NAMALWA (cell line): ENCODE results near the gene AFAP1L1.
A peak's percentile ranks its signal among the peaks of the same experiment; 100 is the strongest.
"Not testable (repeated sequence)": the region's sequence is repeated elsewhere in the genome, so short reads cannot be mapped to it uniquely, and the experiment has no call there.

ENCODE experiments used
- DNase-seq: peaks from one replicate; pipeline ENCODE4 v3.0.0-alpha.2; 2015; ENCODE audit warnings: low spot score

AFAP1L1 gene

GRCh38 chr5:149374303-149374702, 102.6 kb downstream of the AFAP1L1 start:
- DNase-seq = no peak

- DNase-seq = no peak
Measured at GRCh38 chr5:149374801-149375200, 103.1 kb downstream of the AFAP1L1 start.

- no peak for DNase-seq
Measured at GRCh38 chr5:149375434-149375833, 103.8 kb downstream of the AFAP1L1 start.

GRCh38 chr5:149376104-149376503, 104.4 kb downstream of the AFAP1L1 start:
- no peak for DNase-seq

GRCh38 chr5:149376711-149377447, 105.2 kb downstream of the AFAP1L1 start:
- no peak for DNase-seq

- DNase-seq = no peak
Measured at GRCh38 chr5:149378241-149378820, 106.7 kb downstream of the AFAP1L1 start.

GRCh38 chr5:149379177-149379761, 107.6 kb downstream of the AFAP1L1 start, which contains the start of gene IL17B:
Gene IL17B, minus strand, starts transcription at chr5:149379292. Its CDS starts 67 bp downstream, at chr5:149379225.
- DNase-seq = no peak

- no peak for DNase-seq
Measured at GRCh38 chr5:149379818-149380374, 108.2 kb downstream of the AFAP1L1 start.

GRCh38 chr5:149380466-149381121, 108.9 kb downstream of the AFAP1L1 start:
- DNase-seq = no peak

- DNase-seq = no peak
Measured at GRCh38 chr5:149381261-149381985, 109.8 kb downstream of the AFAP1L1 start.

- peak; percentile 71 for DNase-seq
Measured at GRCh38 chr5:149381986-149382338, 110.3 kb downstream of the AFAP1L1 start.

GRCh38 chr5:149382517-149383220, 111.0 kb downstream of the AFAP1L1 start:
- no peak for DNase-seq

- no peak for DNase-seq
Measured at GRCh38 chr5:149383399-149383798, 111.7 kb downstream of the AFAP1L1 start.

- no peak for DNase-seq
Measured at GRCh38 chr5:149386166-149386565, 114.5 kb downstream of the AFAP1L1 start.

GRCh38 chr5:149387081-149387631, 115.5 kb downstream of the AFAP1L1 start:
- no peak for DNase-seq

- DNase-seq = no peak
Measured at GRCh38 chr5:149387982-149388381, 116.3 kb downstream of the AFAP1L1 start.

- no peak for DNase-seq
Measured at GRCh38 chr5:149388498-149389190, 117.0 kb downstream of the AFAP1L1 start.

- no peak for DNase-seq
Measured at GRCh38 chr5:149389552-149390495, 118.2 kb downstream of the AFAP1L1 start.

GRCh38 chr5:149391076-149391475, 119.4 kb downstream of the AFAP1L1 start:
- DNase-seq = not testable (repeated sequence)
